Non-pigmented ciliary epithelial cell (primary cell): ENCODE measurements around the gene TOP3B.
"Not testable (repeated sequence)": the region's sequence is repeated elsewhere in the genome, so short reads cannot be mapped to it uniquely, and the experiment has no call there.

Source experiments
- DNase-seq: peaks from one replicate; pipeline ENCODE4 v3.0.0-alpha.2; 2010; ENCODE audit warnings: low read depth

Gene TOP3B

DNA sequence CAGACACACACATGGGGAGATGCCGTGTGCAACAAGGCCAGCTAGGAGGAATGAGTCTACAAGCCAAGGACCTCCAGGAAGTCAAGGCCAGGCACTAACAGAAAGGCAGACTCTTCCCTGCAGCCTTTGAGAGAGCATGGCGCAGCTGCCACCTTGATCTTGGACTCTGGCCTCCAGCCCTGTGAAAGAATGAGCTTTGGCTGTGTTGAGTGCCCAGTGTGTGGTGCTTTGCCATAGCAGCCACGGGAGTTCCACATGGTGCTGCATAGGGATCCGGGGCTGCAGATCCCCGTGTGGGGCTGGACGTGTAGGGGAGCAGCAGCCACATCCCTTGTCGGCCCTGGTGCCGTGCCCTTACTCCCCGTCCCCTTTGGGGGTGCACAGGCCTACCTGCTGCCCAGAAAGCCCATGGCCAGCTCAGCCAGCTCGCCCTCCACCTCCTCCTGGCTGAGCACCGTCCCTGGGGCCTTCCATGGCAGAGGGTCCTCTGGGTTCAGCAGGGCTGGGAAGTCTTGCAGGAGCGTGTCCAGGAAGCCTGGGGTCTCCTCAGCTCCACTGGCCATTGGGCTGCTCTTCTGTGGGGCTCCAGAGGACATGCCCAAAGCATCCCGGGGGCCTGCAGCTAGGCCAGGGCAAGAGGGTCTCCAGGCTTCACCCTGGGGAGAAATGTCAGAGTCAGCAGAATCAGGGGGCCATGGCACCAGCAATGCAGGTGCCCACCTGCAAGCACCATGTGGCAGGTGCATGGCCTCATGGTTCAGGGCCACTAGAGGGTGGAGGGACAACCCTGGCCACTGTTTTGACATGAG is 36.9 kb downstream of the TOP3B start:
- no peak for DNase-seq

- DNase-seq: no peak
These were observed 37.7 kb downstream of the TOP3B start for GRCh38 chr22:21944871-21945270.

GRCh38 chr22:21943571-21944448 is 38.8 kb downstream of the TOP3B start:
- DNase-seq: no peak

DNA sequence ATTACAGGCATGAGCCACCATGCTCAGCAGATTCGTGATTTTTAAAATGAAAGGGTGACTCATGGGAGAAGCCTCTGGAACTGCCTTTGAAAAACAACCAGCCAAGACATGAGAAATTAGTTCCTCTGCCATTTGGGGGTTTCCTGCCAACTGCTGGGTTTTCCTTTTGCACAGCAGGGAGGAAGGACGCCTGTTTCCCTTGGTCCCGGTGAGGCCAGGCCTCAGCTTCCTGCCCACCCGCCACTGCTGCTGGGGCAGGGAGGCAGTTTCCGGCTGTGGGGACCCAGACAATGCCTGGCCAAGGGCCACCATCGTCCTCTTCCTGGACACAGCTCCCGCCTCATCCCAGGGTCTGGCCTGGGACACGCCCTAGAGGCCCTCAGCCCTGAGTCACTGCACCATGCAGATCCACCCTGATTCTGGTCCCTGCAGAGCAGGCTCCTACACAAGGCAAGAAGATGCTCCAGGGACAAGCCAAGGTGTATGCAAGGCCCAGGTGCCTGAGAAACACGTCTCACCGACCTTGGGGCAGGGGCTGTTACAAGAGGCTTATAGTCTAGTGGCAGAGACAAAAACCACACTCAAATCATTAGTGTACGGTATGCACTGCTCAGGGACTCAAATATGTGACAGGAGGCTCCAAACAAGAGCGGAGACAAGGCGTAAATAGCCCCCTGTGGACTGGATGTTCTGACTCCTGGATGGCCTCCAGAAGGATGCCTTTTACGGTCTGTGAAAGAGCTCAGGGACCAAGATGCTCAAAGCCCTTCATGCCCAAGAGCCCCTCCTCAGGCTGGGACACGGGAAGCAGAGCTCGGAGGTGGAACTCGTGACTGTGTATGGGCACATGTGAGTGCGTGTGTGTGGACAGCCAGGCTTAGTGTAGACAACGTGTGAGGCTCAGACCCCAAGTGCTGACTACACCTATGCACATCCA is 39.9 kb downstream of the TOP3B start:
- peak; percentile 59 for DNase-seq

DNA sequence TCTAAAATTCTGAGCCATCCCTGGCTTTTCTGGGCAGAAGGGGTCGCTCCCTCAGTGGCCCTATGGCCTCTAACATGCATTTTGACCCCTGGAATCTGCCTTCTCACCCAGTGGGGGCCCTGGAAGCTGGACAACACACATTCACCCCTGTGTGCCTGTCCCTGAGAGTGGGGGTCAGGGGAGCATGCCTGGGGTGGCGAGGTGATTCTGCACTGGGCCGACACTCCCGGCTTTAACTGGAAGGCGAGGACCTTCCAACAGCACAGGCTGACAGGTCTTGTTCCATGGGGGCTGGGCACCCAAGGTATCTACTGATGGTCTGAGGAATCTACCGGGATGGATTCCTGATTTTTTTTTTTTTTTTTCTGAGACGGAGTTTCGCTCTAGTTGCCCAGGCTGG is 40.7 kb downstream of the TOP3B start:
- no peak for DNase-seq

GRCh38 chr22:21940521-21940920 is 42.1 kb downstream of the TOP3B start:
- no peak for DNase-seq

GRCh38 chr22:21939935-21940334 is 42.7 kb downstream of the TOP3B start:
- DNase-seq: not testable (repeated sequence)

GRCh38 chr22:21939461-21939913 is 43.1 kb downstream of the TOP3B start:
- no peak for DNase-seq

GRCh38 chr22:21938906-21939305 is 43.7 kb downstream of the TOP3B start:
- DNase-seq: no peak

DNA sequence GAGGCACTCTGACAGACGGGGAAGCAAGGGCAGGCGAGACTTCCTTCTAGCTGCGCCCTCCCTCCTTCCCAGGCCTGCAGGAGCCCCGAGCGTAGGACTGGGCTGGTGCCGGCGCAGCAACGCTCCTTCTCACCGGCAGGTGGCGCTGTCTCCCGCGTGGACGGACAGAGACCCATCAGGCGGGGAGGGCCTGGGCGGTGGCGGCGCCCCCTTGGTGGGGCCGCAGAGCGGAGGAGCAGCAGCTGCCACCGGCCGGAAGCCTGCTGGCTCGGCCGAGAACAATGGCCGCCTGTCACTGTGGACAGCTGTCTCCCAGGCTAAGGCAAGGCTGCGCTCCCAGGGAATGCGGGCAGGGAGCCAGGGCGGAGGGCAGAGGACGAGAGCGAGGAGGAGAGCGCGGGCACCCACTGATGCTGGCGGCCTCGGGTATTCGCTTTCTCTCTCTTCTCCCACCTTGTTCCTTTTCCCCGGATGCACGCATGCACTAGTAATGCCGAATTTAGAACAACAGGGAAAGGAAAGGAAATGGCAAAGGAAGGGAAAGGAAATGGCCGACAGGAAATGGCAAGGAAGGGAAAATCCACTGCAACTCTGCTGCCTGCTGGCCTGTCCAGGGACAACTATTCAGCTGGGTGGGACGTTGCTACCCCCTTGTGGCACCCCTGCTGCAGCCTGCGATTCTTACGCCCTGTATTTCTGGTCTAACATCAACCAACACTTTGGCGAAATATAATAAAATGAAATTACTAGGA is 44.3 kb downstream of the TOP3B start:
- DNase-seq: peak; percentile 49

- DNase-seq: peak; percentile 54
These were observed 44.8 kb downstream of the TOP3B start for GRCh38 chr22:21937821-21938070.

DNA sequence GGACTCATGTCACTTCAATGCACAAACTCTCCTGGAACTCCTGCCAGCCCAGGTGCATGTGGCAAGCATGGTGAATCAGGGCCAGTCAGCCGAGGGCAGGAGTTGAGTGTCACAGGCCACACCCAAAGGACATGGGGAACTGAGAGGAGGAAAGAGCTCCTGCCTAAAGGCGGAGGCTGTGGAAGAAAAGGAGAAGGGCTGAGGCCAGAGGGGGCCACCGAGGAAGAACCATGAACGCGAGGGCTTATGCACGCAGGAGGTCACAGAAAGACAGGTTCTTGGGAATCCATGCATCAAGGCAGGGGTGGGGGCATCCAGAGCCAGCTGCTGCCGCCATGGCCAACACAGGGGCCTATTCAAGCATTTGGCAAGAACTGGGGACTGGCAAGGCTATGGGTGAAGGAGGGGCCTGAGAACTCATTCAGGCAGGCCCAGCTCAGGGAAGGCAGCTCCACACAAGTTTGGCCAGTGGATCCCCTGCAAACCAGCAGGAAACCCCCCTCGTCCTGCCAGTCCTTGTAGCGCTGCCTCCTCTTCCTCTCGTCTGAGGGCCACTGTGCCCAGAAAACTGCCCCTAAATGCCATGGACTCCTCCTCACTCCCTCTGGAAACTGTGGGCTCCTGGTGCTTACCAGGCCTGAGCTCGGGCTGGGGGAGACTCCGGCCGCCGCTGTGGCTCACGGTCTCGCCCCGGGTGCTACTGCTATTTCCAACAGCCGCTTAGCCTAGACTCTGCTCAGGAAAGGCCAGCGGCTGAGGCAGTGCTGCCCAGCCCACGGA is 45.4 kb downstream of the TOP3B start:
- DNase-seq: no peak

- DNase-seq: no peak
These were observed 46.3 kb downstream of the TOP3B start for GRCh38 chr22:21936151-21936775.

GRCh38 chr22:21933910-21934309 is 48.7 kb downstream of the TOP3B start:
- no peak for DNase-seq

DNA sequence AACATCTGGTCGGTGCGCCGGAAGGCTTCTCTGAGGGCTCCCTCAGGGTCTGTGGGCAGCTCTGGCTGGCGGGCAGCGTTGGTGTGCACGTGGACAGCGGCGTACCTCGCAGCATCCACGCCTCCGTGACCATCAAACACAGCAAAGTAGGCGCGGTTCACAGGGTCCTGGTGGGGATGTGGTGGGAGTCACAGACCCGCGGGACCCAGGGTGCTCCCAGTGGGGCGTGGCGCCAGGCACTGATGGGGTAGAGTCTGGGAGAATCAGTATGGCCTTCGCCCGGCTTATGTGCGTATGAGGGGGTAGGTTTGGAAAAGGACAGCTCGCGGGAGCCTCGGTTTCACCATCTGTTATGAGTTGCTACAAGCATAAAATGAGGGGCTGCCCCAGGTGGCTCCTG is 49.2 kb downstream of the TOP3B start:
- no peak for DNase-seq

- no peak for DNase-seq
These were observed 50.2 kb downstream of the TOP3B start for GRCh38 chr22:21932347-21932746.

- no peak for DNase-seq
These were observed 51.5 kb downstream of the TOP3B start for GRCh38 chr22:21931056-21931455.

DNA sequence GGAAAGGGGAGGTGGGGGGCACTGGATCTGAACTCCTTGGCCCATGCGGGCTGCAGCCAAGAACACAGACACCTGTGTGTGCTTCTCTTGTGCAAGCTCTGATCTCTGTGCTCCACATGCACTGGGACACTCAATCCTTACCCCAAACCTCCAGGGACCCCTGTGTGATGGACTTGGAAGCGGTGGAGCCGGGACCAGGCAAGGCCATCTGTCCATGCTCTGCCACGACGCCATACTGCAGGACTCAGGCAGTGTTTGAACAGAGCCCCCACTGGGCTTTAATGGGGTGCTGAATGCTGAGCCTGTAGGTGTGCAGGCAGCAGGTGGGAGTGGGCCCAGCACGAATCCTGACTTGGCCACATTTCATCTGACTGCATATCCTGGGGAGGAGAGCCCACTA is 53.3 kb downstream of the TOP3B start:
- DNase-seq: no peak

GRCh38 chr22:21928048-21928447 is 54.5 kb downstream of the TOP3B start:
- DNase-seq: no peak

GRCh38 chr22:21927174-21927823 is 55.3 kb downstream of the TOP3B start:
- DNase-seq: no peak
